HG03558 (cell line): Measurements from ENCODE around the gene PLXNB2.

Source experiments
- ATAC-seq: cut with Tn5 transposase; IDR thresholded peaks from one replicate; pipeline ENCODE4 v1.9.1; 2021; ENCODE audit warnings: moderate number of reproducible peaks; ENCODE audit not compliant: unreplicated experiment; ENCODE audit errors: extremely low read depth

The PLXNB2 gene

GRCh38 chr22:50313600-50313999, 6.2 kb upstream of the PLXNB2 start:
- no peak for ATAC-seq

GRCh38 chr22:50313021-50313420, 5.6 kb upstream of the PLXNB2 start:
- no peak for ATAC-seq

- no peak for ATAC-seq
Observed at GRCh38 chr22:50312371-50312770, 4.9 kb upstream of the PLXNB2 start.

- no peak for ATAC-seq
Observed at GRCh38 chr22:50311606-50312351, 4.3 kb upstream of the PLXNB2 start.

- ATAC-seq, result no peak
Observed at GRCh38 chr22:50310949-50311444, 3.6 kb upstream of the PLXNB2 start.

- no peak for ATAC-seq
Observed at GRCh38 chr22:50310031-50310722, 2.7 kb upstream of the PLXNB2 start.

- ATAC-seq, result no peak
Observed at GRCh38 chr22:50309601-50309991, 2.1 kb upstream of the PLXNB2 start.

- no peak for ATAC-seq
Observed at GRCh38 chr22:50308986-50309600, 1.6 kb upstream of the PLXNB2 start.

- no peak for ATAC-seq
Observed at GRCh38 chr22:50308597-50308935, 1.1 kb upstream of the PLXNB2 start.

GRCh38 chr22:50307890-50308596, 597 bp upstream of the PLXNB2 start:
- ATAC-seq, result no peak

GRCh38 chr22:50305923-50306566, 1.4 kb downstream of the PLXNB2 start:
- ATAC-seq, result no peak

GRCh38 chr22:50305393-50305922, 2.0 kb downstream of the PLXNB2 start:
- ATAC-seq, result no peak

- no peak for ATAC-seq
Observed at GRCh38 chr22:50304528-50305392, 2.7 kb downstream of the PLXNB2 start.

- ATAC-seq, result no peak
Observed at GRCh38 chr22:50303848-50304527, 3.5 kb downstream of the PLXNB2 start.

GRCh38 chr22:50303515-50303847, 4.0 kb downstream of the PLXNB2 start:
- no peak for ATAC-seq

GRCh38 chr22:50302564-50302963, 4.9 kb downstream of the PLXNB2 start:
- no peak for ATAC-seq

- ATAC-seq, result no peak
Observed at GRCh38 chr22:50302041-50302541, 5.4 kb downstream of the PLXNB2 start.

GRCh38 chr22:50301581-50301991, 5.9 kb downstream of the PLXNB2 start:
- ATAC-seq, result no peak
